ENCODE results near the gene MUS81.

The MUS81 gene

GRCh38 chr11:65898656-65899355 lies 38.6 kb downstream of the MUS81 start:
- Histone ChIP-seq H3K27ac (replicated peaks) (no peak overlapping the region; the same call in 1 of the 2 replicates), H3K27me3 (ENCODE audit: insufficient read depth, poor library complexity, severe bottlenecking) (no peaks in the 10 kb centered on the region), H3K4me3 (replicated peaks; ENCODE audit: insufficient read depth, low read length) (peak overlapping the region; percentile 50)
- no peak for TF ChIP-seq GABPA (IDR thresholded peaks at IDR 0.05; ENCODE audit: low read depth)
- no peak for TF ChIP-seq POLR2AphosphoS5 (IDR thresholded peaks at IDR 0.05; ENCODE audit: low read depth)
- no peak for TF ChIP-seq SPI1 (IDR thresholded peaks at IDR 0.05; ENCODE audit: borderline replicate concordance, low read depth)
- TF ChIP-seq, protein P1, sequence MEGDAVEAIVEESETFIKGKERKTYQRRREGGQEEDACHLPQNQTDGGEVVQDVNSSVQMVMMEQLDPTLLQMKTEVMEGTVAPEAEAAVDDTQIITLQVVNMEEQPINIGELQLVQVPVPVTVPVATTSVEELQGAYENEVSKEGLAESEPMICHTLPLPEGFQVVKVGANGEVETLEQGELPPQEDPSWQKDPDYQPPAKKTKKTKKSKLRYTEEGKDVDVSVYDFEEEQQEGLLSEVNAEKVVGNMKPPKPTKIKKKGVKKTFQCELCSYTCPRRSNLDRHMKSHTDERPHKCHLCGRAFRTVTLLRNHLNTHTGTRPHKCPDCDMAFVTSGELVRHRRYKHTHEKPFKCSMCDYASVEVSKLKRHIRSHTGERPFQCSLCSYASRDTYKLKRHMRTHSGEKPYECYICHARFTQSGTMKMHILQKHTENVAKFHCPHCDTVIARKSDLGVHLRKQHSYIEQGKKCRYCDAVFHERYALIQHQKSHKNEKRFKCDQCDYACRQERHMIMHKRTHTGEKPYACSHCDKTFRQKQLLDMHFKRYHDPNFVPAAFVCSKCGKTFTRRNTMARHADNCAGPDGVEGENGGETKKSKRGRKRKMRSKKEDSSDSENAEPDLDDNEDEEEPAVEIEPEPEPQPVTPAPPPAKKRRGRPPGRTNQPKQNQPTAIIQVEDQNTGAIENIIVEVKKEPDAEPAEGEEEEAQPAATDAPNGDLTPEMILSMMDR (IDR thresholded peaks at IDR 0.05; ENCODE audit: insufficient read depth, low read length) = no peak
- TF ChIP-seq REST (IDR thresholded peaks at IDR 0.05; ENCODE audit: insufficient replicate concordance, low read depth) = no peak
- no peak for DNase-seq (ENCODE audit: low read depth in 1 of 2, low spot score in 1 of 2)

GRCh38 chr11:65899356-65900124 lies 39.3 kb downstream of the MUS81 start:
- TF ChIP-seq REST (IDR thresholded peaks at IDR 0.05; ENCODE audit: insufficient replicate concordance, low read depth) = no peak
- TF ChIP-seq GABPA (IDR thresholded peaks at IDR 0.05; ENCODE audit: low read depth) = no peak
- no peak for TF ChIP-seq SPI1 (IDR thresholded peaks at IDR 0.05; ENCODE audit: borderline replicate concordance, low read depth)
- no peak for TF ChIP-seq POLR2AphosphoS5 (IDR thresholded peaks at IDR 0.05; ENCODE audit: low read depth)
- Histone ChIP-seq H3K27ac (replicated peaks) (peak overlapping the region; percentile 49), H3K27me3 (ENCODE audit: insufficient read depth, poor library complexity, severe bottlenecking) (no peaks in the 10 kb centered on the region), H3K4me3 (replicated peaks; ENCODE audit: insufficient read depth, low read length) (peak overlapping the region; percentile 50)
- no peak for DNase-seq (ENCODE audit: low read depth in 1 of 2, low spot score in 1 of 2)

- Histone ChIP-seq H3K4me3 (replicated peaks; ENCODE audit: insufficient read depth, low read length) (peak within 1 kb of the TSS; percentile 50), H3K27me3 (ENCODE audit: insufficient read depth, poor library complexity, severe bottlenecking) (no peaks in the 10 kb centered on the region), H3K27ac (replicated peaks) (peak within 1 kb of the TSS; percentile 49)
- DNase-seq (ENCODE audit: low read depth in 1 of 2, low spot score in 1 of 2) = peak; percentile 71 to 93
- TF ChIP-seq REST (IDR thresholded peaks at IDR 0.05; ENCODE audit: insufficient replicate concordance, low read depth) = no peak
- TF ChIP-seq POLR2AphosphoS5 (IDR thresholded peaks at IDR 0.05; ENCODE audit: low read depth) = 0 out of 2 replicates have a peak, but pooled peaks have one; percentile 33
Measured at GRCh38 chr11:65900125-65900898, 40.1 kb downstream of the MUS81 start, which contains the start of gene FOSL1. FOSL1 (minus strand) TSS chr11:65900388; CDS start chr11:65900339, 49 bp downstream.

Measured in HL-60 (cell line).